GM12875 (cell line): ENCODE data around the gene CTNND2.
"Not testable (repeated sequence)": the region's sequence is repeated elsewhere in the genome, so short reads cannot be mapped to it uniquely, and the experiment has no call there.

Source experiments
- H3K4me3 ChIP-seq: one replicate; pipeline ENCODE4 v1.5.1; 2011; ENCODE audit warnings: low read depth, low read length, control low read depth
- CTCF ChIP-seq: IDR thresholded peaks from 2 replicates; pipeline ENCODE4 v1.5.1; 2011; ENCODE audit warnings: low read depth, mild to moderate bottlenecking, control low read depth, inconsistent platforms, low read length, moderate library complexity, borderline replicate concordance; ENCODE audit not compliant: insufficient read depth

The CTNND2 gene

GRCh38 chr5:11007269-11007870 lies 896.9 kb downstream of the CTNND2 start:
- no peak overlapping the region for H3K4me3 ChIP-seq
- TF ChIP-seq CTCF = no peak

- H3K4me3 ChIP-seq = not testable (repeated sequence)
These were observed 899.7 kb downstream of the CTNND2 start for GRCh38 chr5:11004523-11004922.

- no peak overlapping the region for H3K4me3 ChIP-seq
- no peak for TF ChIP-seq CTCF
These were observed 903.5 kb downstream of the CTNND2 start for GRCh38 chr5:11000515-11001353.

DNA sequence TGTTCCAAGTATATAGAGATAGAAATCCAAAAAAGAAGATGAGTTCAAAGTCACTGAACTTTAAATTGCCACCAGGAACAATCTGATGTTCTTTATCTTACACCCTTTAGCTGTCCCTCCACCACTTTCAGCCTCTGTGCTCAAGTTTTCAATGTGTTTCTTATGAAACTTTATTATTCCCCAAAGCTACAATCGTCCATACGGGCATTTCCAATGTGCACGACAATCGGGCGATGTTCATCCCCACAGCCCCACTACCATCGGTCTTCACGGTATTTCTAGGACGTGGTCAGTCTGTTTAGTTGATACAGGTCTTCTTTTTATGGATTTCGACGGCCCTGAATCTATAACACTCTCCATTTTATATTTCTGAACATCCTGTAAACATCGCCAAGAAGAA lies 904.5 kb downstream of the CTNND2 start:
- no peak overlapping the region for H3K4me3 ChIP-seq
- no peak for TF ChIP-seq CTCF

DNA sequence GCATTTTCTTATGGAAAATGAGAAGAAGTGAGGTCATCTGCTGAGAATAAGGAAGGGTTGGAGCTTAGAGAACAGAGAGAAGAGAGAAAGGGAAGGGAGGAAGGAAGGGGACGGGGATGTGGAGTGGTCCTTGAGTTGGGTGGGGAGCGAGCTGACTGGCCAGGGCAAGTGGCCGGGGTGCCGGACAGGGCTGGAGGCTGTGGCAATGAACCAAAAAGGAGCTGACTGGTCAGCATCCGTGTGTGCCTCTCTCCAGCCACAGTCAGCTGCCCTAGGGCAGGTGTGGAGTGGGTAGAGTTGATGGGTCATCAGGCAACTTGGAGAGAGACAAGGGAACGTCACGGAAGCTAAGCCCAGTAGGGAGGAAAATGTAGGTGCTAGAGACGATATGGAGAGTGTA lies 908.4 kb downstream of the CTNND2 start:
- no peak overlapping the region for H3K4me3 ChIP-seq
- no peak for TF ChIP-seq CTCF

GRCh38 chr5:10994091-10994986 lies 909.9 kb downstream of the CTNND2 start:
- no peak overlapping the region for H3K4me3 ChIP-seq
- no peak for TF ChIP-seq CTCF

- TF ChIP-seq CTCF = no peak
- H3K4me3 ChIP-seq = no peak overlapping the region
These were observed 913.6 kb downstream of the CTNND2 start for GRCh38 chr5:10990634-10991033.
